ENCODE data around the gene CACNA2D3.

The CACNA2D3 gene

GRCh38 chr3:54144284-54144683, 21.9 kb downstream of the CACNA2D3 start:
- no peak for TF ChIP-seq CTCF (IDR thresholded peaks at IDR 0.05)

GRCh38 chr3:54146506-54147239, 24.3 kb downstream of the CACNA2D3 start:
- peak; percentile 99 for TF ChIP-seq CTCF (IDR thresholded peaks at IDR 0.05)

- TF ChIP-seq CTCF (IDR thresholded peaks at IDR 0.05) = no peak
Observed at GRCh38 chr3:54150864-54151467, 28.6 kb downstream of the CACNA2D3 start.

GRCh38 chr3:54153477-54153876, 31.1 kb downstream of the CACNA2D3 start:
- TF ChIP-seq CTCF (IDR thresholded peaks at IDR 0.05) = no peak

- TF ChIP-seq CTCF (IDR thresholded peaks at IDR 0.05) = no peak
Observed at GRCh38 chr3:54157860-54158259, 35.5 kb downstream of the CACNA2D3 start.

GRCh38 chr3:54159917-54160316, 37.6 kb downstream of the CACNA2D3 start:
- no peak for TF ChIP-seq CTCF (IDR thresholded peaks at IDR 0.05)

- TF ChIP-seq CTCF (IDR thresholded peaks at IDR 0.05) = no peak
Observed at GRCh38 chr3:54163441-54163840, 41.1 kb downstream of the CACNA2D3 start.

Data from LNCAP (cell line).